ENCODE results near the gene MDM4. TPM values are rescaled to one million over a fixed set of nuclear protein-coding genes. Genes with fewer than 3 reads are reported as not detected.

Gene MDM4
- total RNA-seq, 2 experiments from 2014 or later = 74.7 to 100.0 TPM

- no peaks in the 10 kb centered on the region for H3K9me3 Mint-ChIP-seq (ENCODE audit: low read depth)
- no peaks in the 10 kb centered on the region for H3K27me3 Mint-ChIP-seq
- no peak for ATAC-seq
- H3K4me3 Mint-ChIP-seq = no peak overlapping the region
- H3K27ac Mint-ChIP-seq = no peak overlapping the region
- CTCF ChIA-PET = interaction anchor here (1.0 to 2.5 kb wide), 4 partner anchors 140 to 236 kb away, joined by 3 to 10 read pairs (median 6); no protein-coding TSS in a partner anchor
- no peak for DNase-seq
- peaks cover 13% of the 10 kb centered on the region for H3K4me1 Mint-ChIP-seq
- peaks cover 5% of the 10 kb centered on the region for H3K36me3 Mint-ChIP-seq
Measured at GRCh38 chr1:204571631-204572030, 55.4 kb downstream of the MDM4 start.

DNA sequence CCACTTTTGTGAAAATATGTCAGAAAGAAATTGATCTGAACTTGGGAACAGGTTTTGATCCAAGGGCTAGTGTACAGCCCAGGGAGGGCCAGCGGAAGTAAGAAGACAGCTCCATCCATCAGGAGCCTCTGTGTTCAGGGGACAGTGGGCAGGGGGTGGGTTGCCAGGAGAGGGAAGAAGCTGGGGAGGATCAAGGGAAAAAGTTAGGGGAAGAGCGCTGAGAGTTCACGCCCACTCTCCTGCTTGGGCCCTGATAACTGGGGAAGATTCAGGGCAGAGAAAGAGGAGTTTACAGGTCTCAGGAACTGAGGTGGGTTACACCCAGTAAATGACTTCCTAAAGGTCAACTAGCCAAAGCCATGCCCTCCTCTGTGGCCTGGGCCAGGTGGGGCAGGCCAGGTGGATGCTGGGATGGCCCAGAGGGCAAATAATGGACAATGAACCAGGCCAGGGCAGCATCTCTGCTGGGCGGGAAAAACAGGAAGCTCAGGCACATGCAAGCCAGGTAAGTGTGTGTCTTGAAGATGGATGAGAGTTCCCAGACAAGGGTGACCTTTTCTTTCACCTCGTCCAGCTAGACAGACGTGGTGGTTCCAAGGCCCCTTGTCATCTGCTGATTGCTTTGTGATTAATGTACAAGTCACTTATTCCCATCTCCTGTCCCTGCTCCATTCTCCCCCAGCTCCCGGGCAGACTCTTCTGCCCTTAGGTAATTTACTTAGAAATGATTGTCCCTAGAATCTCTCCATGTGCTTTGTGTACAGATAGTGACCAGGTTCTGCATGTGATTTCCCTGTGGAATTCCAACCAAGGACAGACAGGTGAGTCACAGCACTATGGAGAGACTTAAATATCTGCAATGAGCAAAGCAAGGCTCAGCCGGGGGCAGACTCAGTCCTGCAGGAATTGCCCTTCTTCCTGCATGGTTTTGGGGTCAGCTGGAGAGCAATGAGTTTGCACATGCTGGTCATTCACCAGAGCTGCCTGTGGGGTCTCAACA lies 57.0 kb downstream of the MDM4 start:
- no peaks in the 10 kb centered on the region for H3K27me3 Mint-ChIP-seq
- H3K9me3 Mint-ChIP-seq (ENCODE audit: low read depth) = no peaks in the 10 kb centered on the region
- CTCF ChIA-PET = interaction anchor here (0.7 to 9.5 kb wide), 5 partner anchors 7 to 234 kb away, joined by 3 to 53 read pairs (median 9); no protein-coding TSS in a partner anchor
- DNase-seq (no peak), ATAC-seq (no peak)
- H3K4me3 Mint-ChIP-seq = no peak overlapping the region
- no peak overlapping the region for H3K27ac Mint-ChIP-seq
- H3K4me1 Mint-ChIP-seq = peaks cover 3% of the 10 kb centered on the region
- H3K36me3 Mint-ChIP-seq = peaks cover 5% of the 10 kb centered on the region

DNA sequence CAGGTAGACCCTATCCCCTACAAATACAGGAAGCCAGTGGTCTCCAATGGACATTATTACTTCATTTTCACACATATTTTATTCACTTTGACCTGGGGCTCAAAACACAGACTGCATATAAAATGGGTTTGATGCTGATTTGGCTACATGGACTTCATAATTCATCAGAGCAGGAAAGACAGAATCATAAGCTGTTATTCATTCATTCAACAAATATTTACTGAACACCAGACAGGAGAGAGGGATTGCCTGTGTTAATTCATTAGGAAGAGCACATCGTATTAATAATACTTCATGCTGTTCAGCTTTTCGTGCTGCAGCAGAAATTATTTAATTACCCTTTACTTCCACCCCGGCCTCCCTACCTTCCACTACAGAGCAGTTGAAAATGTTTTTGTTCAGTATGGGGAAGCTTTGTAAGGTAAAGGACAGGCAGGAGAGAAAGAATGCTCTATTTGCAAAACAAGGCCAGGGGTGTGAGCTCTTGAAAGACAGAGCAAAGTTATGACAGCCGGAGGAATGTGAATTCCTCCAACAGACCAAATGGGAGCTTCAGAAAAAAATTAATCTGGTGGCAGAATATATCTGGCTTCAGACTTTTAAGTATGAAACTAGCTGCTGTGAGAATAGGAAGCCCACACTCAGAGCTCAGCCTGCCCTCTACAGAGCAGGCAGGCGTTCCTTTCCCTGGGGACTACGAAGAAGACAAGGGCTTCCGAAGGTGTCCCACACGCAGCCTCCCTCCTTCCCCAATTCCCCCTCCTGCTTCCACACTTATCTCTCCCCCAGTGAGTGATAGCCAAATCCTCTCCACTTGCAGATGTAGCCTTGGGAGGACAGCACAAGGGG lies 58.0 kb downstream of the MDM4 start:
- Mint-ChIP-seq H3K36me3 (peaks cover 2% of the 10 kb centered on the region), H3K27ac (no peak overlapping the region), H3K27me3 (no peaks in the 10 kb centered on the region), H3K4me3 (no peak overlapping the region), H3K9me3 (ENCODE audit: low read depth) (no peaks in the 10 kb centered on the region), H3K4me1 (peaks cover 13% of the 10 kb centered on the region)
- DNase-seq (no peak), ATAC-seq (no peak)
- CTCF ChIA-PET = interaction anchor here (1.3 to 9.5 kb wide), 2 partner anchors 9 to 233 kb away, joined by 9 to 53 read pairs; no protein-coding TSS in a partner anchor

DNA sequence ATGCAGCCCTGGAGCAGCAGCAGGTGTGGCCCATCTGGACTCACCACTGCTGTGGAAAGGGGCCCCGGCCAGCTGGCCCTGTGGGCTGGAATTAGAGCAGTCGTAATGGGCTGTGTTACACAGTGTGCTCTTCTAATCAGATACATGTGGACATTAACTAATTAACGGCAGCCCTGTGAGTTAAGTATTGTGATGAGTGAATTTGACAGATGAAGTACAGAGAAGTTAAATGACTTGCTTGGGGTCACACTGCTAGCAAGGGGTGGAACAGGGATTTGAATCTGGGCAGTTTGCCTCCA lies 58.6 kb downstream of the MDM4 start:
- peaks cover 2% of the 10 kb centered on the region for H3K36me3 Mint-ChIP-seq
- no peaks in the 10 kb centered on the region for H3K9me3 Mint-ChIP-seq (ENCODE audit: low read depth)
- H3K4me1 Mint-ChIP-seq = peaks cover 19% of the 10 kb centered on the region
- H3K4me3 Mint-ChIP-seq = no peak overlapping the region
- ATAC-seq (no peak), DNase-seq (no peak)
- H3K27me3 Mint-ChIP-seq = no peaks in the 10 kb centered on the region
- CTCF ChIA-PET = interaction anchor here (1.3 to 9.5 kb wide), 2 partner anchors 9 to 232 kb away, joined by 9 to 53 read pairs; no protein-coding TSS in a partner anchor
- H3K27ac Mint-ChIP-seq = no peak overlapping the region

DNA sequence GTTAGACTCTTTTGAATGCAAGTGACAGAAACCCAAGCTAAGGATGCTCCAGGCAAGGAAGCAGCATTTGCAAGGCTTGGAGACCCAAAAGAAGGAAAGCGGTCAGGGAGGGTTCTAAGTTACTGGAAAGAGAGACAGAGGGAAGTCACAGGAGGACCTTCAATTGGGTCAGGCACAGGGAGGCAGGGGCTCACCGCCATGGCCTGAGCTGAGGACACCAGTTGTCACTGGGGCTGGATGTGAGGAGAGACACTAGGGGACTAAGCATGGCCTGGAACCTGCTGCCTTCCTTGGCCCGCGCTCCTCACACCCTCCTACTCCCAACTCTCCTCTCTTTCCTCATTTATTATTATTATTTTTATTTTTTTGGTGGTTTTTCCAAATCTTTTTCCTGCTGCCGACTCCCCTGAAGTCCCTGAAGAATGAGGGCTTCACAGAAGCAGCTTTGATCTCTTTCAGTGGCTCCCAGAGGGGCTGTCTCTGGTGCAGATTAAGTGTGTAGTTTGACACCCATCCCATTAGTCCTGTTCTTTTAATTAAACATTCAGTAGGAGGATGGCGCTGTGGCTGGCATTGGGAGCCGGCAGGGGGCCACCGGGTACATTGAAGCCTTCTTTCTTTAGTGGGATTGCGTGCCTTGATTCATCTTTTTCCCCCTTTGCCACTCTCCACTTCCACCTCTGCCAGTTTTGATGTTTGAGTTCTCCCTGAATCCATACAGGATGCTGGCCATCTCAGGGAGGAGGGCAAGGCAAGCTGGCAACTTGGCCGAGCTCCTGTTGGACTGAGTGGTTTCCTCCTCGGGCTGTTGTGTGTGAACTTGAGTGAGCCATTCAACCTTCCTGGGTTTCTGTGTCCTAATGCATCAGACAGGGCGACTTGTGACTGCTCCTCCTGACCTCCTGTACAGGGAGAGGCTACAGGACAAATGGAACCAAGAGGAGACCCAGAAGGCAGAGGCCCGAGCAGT lies 59.3 kb downstream of the MDM4 start:
- no peak overlapping the region for H3K4me3 Mint-ChIP-seq
- CTCF ChIA-PET = interaction anchor here (9.5 kb wide), 1 partner anchor 231 kb away, joined by 53 read pairs; no protein-coding TSS in a partner anchor
- H3K36me3 Mint-ChIP-seq = no peaks in the 10 kb centered on the region
- peaks cover 23% of the 10 kb centered on the region for H3K4me1 Mint-ChIP-seq
- H3K9me3 Mint-ChIP-seq (ENCODE audit: low read depth) = no peaks in the 10 kb centered on the region
- H3K27ac Mint-ChIP-seq = no peak overlapping the region
- H3K27me3 Mint-ChIP-seq = no peaks in the 10 kb centered on the region
- ATAC-seq (no peak), DNase-seq (no peak)

DNA sequence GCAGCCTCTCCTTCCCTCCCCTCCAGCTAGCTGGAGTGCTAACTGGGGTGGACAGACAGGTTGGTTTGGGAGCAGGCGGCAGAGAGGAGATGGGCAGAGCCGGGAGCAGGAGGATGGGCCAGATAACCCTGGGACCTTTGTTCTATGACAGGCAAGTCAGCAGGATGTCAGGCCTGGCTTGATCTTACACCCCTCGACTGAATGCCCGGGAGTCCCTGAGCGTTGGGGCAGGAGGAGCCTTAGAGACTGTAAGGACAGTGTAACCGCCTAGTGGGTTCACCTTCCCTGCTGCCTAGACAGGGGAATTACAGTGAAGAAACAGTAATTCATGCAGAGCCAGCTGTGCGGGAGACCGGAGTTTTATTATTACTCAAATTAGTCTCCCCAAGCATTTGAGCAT lies 60.2 kb downstream of the MDM4 start:
- Mint-ChIP-seq H3K4me1 (peaks cover 23% of the 10 kb centered on the region), H3K27me3 (no peaks in the 10 kb centered on the region), H3K27ac (no peak overlapping the region), H3K4me3 (no peak overlapping the region), H3K36me3 (no peaks in the 10 kb centered on the region), H3K9me3 (ENCODE audit: low read depth) (no peaks in the 10 kb centered on the region)
- no peak for ATAC-seq
- CTCF ChIA-PET = interaction anchor here (9.5 kb wide), 1 partner anchor 230 kb away, joined by 53 read pairs; no protein-coding TSS in a partner anchor
- DNase-seq = no peak

DNA sequence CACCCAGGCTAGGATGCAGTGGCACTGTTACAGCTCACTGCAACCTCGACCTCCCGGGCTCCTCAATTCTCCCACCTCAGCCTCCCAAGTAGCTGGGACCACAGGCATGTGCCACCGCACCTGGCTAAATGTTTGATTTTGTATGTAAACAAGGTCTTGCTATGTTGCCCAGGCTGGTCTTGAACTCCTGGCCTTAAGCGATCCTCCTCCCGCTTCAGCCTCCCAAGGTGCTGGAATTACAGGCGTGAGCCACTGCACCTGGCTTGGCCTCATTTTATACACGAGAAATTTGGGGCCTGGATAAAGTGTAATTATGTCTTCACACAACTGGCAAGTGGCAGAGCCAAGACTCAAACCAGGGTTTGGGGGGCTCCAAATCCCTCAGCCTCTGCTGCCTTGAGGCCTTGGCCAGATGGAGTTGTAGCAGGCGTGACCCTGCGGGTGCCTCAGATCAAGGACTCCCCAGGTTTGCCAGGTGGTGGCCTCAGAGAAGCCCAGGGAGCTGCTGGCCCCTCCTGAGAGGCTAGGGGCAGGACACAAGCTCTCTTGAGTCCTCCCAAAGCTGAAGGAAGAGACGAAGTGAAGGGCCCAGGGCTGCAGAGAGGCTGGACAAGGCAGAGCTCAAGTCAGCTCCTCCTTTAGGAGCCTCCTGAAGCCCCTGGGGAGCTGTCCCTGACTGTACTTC lies 61.7 kb downstream of the MDM4 start:
- CTCF ChIA-PET = interaction anchor here (1.1 to 9.5 kb wide), 4 partner anchors 9 to 229 kb away, joined by 5 to 53 read pairs (median 13); no protein-coding TSS in a partner anchor
- H3K27ac Mint-ChIP-seq = peak overlapping the region; percentile 86
- H3K4me1 Mint-ChIP-seq = peaks cover 23% of the 10 kb centered on the region
- no peaks in the 10 kb centered on the region for H3K9me3 Mint-ChIP-seq (ENCODE audit: low read depth)
- DNase-seq = no peak
- no peak overlapping the region for H3K4me3 Mint-ChIP-seq
- H3K36me3 Mint-ChIP-seq = peaks cover 1% of the 10 kb centered on the region
- ATAC-seq = no peak
- no peaks in the 10 kb centered on the region for H3K27me3 Mint-ChIP-seq

DNA sequence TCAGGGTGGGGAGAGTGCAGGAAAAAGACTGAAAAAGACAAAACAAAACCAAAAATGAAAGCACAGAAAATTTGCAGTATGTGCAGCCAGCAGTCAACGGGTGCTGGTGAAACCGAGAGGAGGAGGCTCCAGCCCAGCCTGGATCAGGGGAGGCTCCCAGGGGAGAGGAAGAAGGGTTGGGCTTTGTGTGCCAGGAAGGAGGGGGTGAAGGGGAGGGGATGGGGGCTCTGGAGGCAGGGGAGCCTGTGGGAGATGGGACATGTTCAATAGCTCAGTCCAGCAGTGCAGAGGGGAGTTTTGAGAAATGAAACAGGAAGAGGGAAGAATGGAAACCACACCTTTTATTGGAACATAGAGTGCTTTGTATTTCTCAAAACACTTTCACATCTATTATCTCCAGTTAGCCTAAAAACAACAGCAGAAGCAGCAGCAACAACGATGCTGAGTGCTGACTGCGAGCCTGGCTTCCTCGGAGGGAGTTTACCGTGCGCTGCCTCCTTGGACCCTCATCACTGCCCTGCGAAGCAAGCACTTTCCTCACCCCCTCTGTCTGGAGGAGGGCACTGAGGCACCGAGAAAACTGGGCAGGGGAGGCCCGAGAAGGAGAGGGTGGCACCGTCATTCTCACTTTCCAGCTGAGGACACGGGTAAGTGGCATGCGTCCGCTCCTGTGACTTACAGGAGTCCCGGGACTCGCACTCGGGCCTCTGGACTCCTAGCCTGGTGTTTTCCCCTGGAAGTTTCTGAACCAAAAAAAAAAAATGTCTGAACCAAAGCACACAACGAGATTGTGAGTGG lies 62.9 kb downstream of the MDM4 start:
- Mint-ChIP-seq H3K4me3 (peak overlapping the region; percentile 69), H3K9me3 (ENCODE audit: low read depth) (no peaks in the 10 kb centered on the region), H3K27me3 (no peaks in the 10 kb centered on the region), H3K27ac (peak overlapping the region; percentile 86), H3K36me3 (peaks cover 1% of the 10 kb centered on the region), H3K4me1 (peaks cover 23% of the 10 kb centered on the region)
- ATAC-seq = peak; percentile 79
- peak; percentile 68 for DNase-seq
- CTCF ChIA-PET = interaction anchor here (0.5 to 9.5 kb wide), 8 partner anchors 10 to 905 kb away, joined by 3 to 53 read pairs (median 7); no protein-coding TSS in a partner anchor

DNA sequence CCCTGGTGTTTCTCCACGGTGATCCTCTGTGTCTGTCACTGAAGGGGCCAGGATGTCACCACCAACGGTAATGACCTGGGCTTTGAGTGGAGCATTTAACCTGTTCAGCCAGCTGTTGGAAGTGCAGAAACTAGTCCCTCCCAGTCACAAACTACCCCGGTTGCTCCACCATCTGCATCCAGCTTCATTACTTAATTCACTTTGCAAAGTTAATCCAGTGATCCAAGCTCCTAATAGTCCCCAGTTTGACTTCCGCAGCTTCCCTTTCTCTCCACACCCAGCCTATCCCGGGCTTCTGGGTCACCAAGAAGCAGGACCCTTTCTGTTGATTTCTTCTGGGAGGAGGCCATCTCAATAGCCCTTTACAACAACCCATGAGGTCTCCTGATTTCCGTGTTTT lies 63.5 kb downstream of the MDM4 start:
- Mint-ChIP-seq H3K27ac (peak overlapping the region; percentile 86), H3K4me3 (peak overlapping the region; percentile 69), H3K27me3 (no peaks in the 10 kb centered on the region), H3K9me3 (ENCODE audit: low read depth) (no peaks in the 10 kb centered on the region), H3K4me1 (peaks cover 23% of the 10 kb centered on the region), H3K36me3 (peaks cover 1% of the 10 kb centered on the region)
- CTCF ChIA-PET = interaction anchor here (0.6 to 9.5 kb wide), 5 partner anchors 14 to 905 kb away, joined by 3 to 53 read pairs (median 17); no protein-coding TSS in a partner anchor
- no peak for ATAC-seq
- no peak for DNase-seq

DNA sequence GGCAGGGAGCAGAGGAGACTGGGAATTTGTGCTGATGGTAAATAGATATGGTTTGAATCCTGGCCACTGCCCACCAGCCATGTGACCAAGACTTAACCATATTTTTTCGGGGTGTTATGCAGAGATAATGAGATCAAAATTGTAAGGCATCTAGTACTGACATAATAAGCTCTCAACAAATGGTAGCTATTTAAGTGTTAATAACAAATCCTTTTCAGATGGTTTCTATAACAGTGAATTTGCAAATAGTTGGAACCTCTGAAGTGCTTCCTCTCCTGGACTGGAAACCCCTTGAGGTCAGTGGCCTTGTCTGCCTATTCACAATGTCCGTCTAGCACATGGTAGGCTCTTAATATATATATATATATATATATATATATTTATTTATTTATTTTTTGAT lies 64.7 kb downstream of the MDM4 start:
- Mint-ChIP-seq H3K36me3 (peaks cover 1% of the 10 kb centered on the region), H3K9me3 (ENCODE audit: low read depth) (no peaks in the 10 kb centered on the region), H3K27ac (no peak overlapping the region), H3K4me1 (peaks cover 30% of the 10 kb centered on the region), H3K4me3 (no peak overlapping the region), H3K27me3 (no peaks in the 10 kb centered on the region)
- no peak for DNase-seq
- ATAC-seq = no peak
- CTCF ChIA-PET = interaction anchor here (4.3 to 9.5 kb wide), 2 partner anchors 15 to 226 kb away, joined by 21 to 53 read pairs; no protein-coding TSS in a partner anchor

DNA sequence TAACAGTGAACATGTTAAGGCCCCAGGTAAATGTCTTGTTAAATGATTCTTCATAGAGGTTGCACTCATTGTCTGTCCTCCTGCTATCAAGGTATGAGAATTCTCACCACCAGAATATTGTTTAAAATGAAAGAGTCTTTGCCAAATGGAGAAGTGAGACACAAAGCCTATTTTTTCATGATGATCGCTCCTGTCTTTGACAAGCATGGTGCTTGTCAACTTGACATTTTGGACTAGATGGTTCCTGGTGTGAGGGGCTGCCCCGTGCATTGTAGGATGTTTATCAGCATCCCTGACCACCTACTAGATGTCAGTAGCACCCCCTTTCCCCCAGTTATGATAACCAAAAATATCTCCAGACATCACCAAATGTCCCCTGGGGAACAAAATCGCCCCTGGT lies 65.6 kb downstream of the MDM4 start:
- DNase-seq = no peak
- no peaks in the 10 kb centered on the region for H3K27me3 Mint-ChIP-seq
- H3K36me3 Mint-ChIP-seq = peaks cover 1% of the 10 kb centered on the region
- CTCF ChIA-PET = interaction anchor here (4.3 to 9.5 kb wide), 2 partner anchors 16 to 225 kb away, joined by 21 to 53 read pairs; no protein-coding TSS in a partner anchor
- H3K4me1 Mint-ChIP-seq = peaks cover 30% of the 10 kb centered on the region
- H3K27ac Mint-ChIP-seq = no peak overlapping the region
- no peaks in the 10 kb centered on the region for H3K9me3 Mint-ChIP-seq (ENCODE audit: low read depth)
- ATAC-seq = no peak
- H3K4me3 Mint-ChIP-seq = no peak overlapping the region

Measured in activated CD8-positive, alpha-beta memory T cell treated with anti-CD3 and anti-CD28 coated beads, Interleukin-2, amount 10 ng/mL, durations not matched to agents 7 days and 5 days (primary cell).